Measurements from ENCODE around the gene PNKD. TPM values are rescaled to one million over a fixed set of nuclear protein-coding genes. Genes with fewer than 3 reads are reported as not detected.
A peak's percentile ranks its signal among the peaks of the same experiment; 100 is the strongest.

PNKD gene
- total RNA-seq, 1 donor from 2014 or later, result 40.3 TPM

GRCh38 chr2:218323526-218324472, 53.5 kb downstream of the PNKD start:
- peak; percentile 15 for DNase-seq (ENCODE audit: low read depth, low spot score)
- Mint-ChIP-seq H3K4me3 (peak overlapping the region; percentile 95), H3K36me3 (ENCODE audit: low read depth) (no peaks in the 10 kb centered on the region), H3K4me1 (peaks cover 20% of the 10 kb centered on the region), H3K27me3 (ENCODE audit: low read depth) (peaks cover 72% of the 10 kb centered on the region), H3K27ac (ENCODE audit: unreplicated experiment) (peak overlapping the region; percentile 19), H3K9me3 (no peaks in the 10 kb centered on the region)
- TF ChIP-seq, protein P1, sequence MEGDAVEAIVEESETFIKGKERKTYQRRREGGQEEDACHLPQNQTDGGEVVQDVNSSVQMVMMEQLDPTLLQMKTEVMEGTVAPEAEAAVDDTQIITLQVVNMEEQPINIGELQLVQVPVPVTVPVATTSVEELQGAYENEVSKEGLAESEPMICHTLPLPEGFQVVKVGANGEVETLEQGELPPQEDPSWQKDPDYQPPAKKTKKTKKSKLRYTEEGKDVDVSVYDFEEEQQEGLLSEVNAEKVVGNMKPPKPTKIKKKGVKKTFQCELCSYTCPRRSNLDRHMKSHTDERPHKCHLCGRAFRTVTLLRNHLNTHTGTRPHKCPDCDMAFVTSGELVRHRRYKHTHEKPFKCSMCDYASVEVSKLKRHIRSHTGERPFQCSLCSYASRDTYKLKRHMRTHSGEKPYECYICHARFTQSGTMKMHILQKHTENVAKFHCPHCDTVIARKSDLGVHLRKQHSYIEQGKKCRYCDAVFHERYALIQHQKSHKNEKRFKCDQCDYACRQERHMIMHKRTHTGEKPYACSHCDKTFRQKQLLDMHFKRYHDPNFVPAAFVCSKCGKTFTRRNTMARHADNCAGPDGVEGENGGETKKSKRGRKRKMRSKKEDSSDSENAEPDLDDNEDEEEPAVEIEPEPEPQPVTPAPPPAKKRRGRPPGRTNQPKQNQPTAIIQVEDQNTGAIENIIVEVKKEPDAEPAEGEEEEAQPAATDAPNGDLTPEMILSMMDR (conservative IDR thresholded peaks at IDR 0.05), result no peak

- Mint-ChIP-seq H3K4me3 (peak overlapping the region; percentile 82), H3K27me3 (ENCODE audit: low read depth) (peaks cover 62% of the 10 kb centered on the region), H3K4me1 (peaks cover 26% of the 10 kb centered on the region), H3K9me3 (no peaks in the 10 kb centered on the region), H3K36me3 (ENCODE audit: low read depth) (no peaks in the 10 kb centered on the region), H3K27ac (ENCODE audit: unreplicated experiment) (no peak overlapping the region)
- no peak for DNase-seq (ENCODE audit: low read depth, low spot score)
- TF ChIP-seq, protein P1 (conservative IDR thresholded peaks at IDR 0.05), result no peak
These were observed 55.3 kb downstream of the PNKD start for GRCh38 chr2:218325566-218326160.

- Mint-ChIP-seq H3K4me3 (peak overlapping the region; percentile 82), H3K27ac (ENCODE audit: unreplicated experiment) (no peak overlapping the region), H3K27me3 (ENCODE audit: low read depth) (peaks cover 56% of the 10 kb centered on the region), H3K4me1 (peaks cover 26% of the 10 kb centered on the region), H3K36me3 (ENCODE audit: low read depth) (no peaks in the 10 kb centered on the region), H3K9me3 (no peaks in the 10 kb centered on the region)
- no peak for DNase-seq (ENCODE audit: low read depth, low spot score)
- TF ChIP-seq, protein P1 (conservative IDR thresholded peaks at IDR 0.05), result no peak
These were observed 56.0 kb downstream of the PNKD start for GRCh38 chr2:218326315-218326714.

- TF ChIP-seq, protein P1 (conservative IDR thresholded peaks at IDR 0.05), result no peak
- H3K4me1 Mint-ChIP-seq, result peaks cover 20% of the 10 kb centered on the region
- no peaks in the 10 kb centered on the region for H3K9me3 Mint-ChIP-seq
- no peaks in the 10 kb centered on the region for H3K36me3 Mint-ChIP-seq (ENCODE audit: low read depth)
- H3K27me3 Mint-ChIP-seq (ENCODE audit: low read depth), result peaks cover 47% of the 10 kb centered on the region
- no peak overlapping the region for H3K4me3 Mint-ChIP-seq
- DNase-seq (ENCODE audit: low read depth, low spot score), result no peak
- no peak overlapping the region for H3K27ac Mint-ChIP-seq (ENCODE audit: unreplicated experiment)
These were observed 57.3 kb downstream of the PNKD start for GRCh38 chr2:218327451-218328210.

DNA sequence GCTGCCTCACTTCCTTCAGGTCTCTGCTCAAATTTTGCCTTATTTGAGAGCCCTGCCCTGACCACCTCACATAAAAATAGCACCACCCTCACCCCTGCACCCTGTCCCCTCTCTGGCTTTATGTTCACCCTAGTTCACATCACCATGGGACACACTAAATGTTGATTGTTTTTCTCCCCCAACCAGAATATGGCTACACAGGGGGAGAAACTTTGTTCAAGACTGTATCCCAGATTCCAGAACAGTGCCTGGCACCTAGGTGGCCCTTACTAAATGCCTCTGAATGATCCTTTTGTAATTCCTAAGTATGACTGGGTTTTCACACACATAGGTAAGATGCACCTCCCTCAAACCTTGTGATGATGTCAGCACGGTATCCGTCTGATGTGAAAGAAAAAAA, 58.0 kb downstream of the PNKD start:
- H3K27ac Mint-ChIP-seq (ENCODE audit: unreplicated experiment), result no peak overlapping the region
- H3K4me1 Mint-ChIP-seq, result peaks cover 18% of the 10 kb centered on the region
- no peak for DNase-seq (ENCODE audit: low read depth, low spot score)
- peaks cover 46% of the 10 kb centered on the region for H3K27me3 Mint-ChIP-seq (ENCODE audit: low read depth)
- no peaks in the 10 kb centered on the region for H3K9me3 Mint-ChIP-seq
- H3K36me3 Mint-ChIP-seq (ENCODE audit: low read depth), result no peaks in the 10 kb centered on the region
- TF ChIP-seq, protein P1 (conservative IDR thresholded peaks at IDR 0.05), result no peak
- H3K4me3 Mint-ChIP-seq, result peak overlapping the region; percentile 29
